ENCODE measurements around the gene RIN2.

Gene RIN2

GRCh38 chr20:19758133-19758500, at the start of gene RIN2:
TSS of gene RIN2 (plus strand) at chr20:19758258. CDS start at chr20:19889602, 131,344 bp downstream.
- DNase-seq = no peak

GRCh38 chr20:19709635-19710335, 48.3 kb upstream of the RIN2 start:
- no peak for DNase-seq

GRCh38 chr20:19710336-19711120, 47.5 kb upstream of the RIN2 start:
- DNase-seq = no peak

GRCh38 chr20:19711126-19711525, 46.9 kb upstream of the RIN2 start:
- DNase-seq = no peak

- no peak for DNase-seq
Observed at GRCh38 chr20:19712721-19713260, 45.3 kb upstream of the RIN2 start.

- no peak for DNase-seq
Observed at GRCh38 chr20:19713822-19714578, 44.1 kb upstream of the RIN2 start.

- no peak for DNase-seq
Observed at GRCh38 chr20:19714579-19714840, 43.5 kb upstream of the RIN2 start.

- no peak for DNase-seq
Observed at GRCh38 chr20:19715986-19716385, 42.1 kb upstream of the RIN2 start.

GRCh38 chr20:19718880-19719279, 39.2 kb upstream of the RIN2 start:
- DNase-seq = no peak

GRCh38 chr20:19720991-19721390, 37.1 kb upstream of the RIN2 start:
- no peak for DNase-seq

GRCh38 chr20:19723051-19723450, 35.0 kb upstream of the RIN2 start:
- no peak for DNase-seq

- no peak for DNase-seq
Observed at GRCh38 chr20:19723813-19724430, 34.1 kb upstream of the RIN2 start.

- DNase-seq = no peak
Observed at GRCh38 chr20:19725373-19725772, 32.7 kb upstream of the RIN2 start.

- no peak for DNase-seq
Observed at GRCh38 chr20:19725814-19726525, 32.1 kb upstream of the RIN2 start.

- DNase-seq = no peak
Observed at GRCh38 chr20:19727251-19727847, 30.7 kb upstream of the RIN2 start.

- no peak for DNase-seq
Observed at GRCh38 chr20:19729672-19730071, 28.4 kb upstream of the RIN2 start.

- DNase-seq = no peak
Observed at GRCh38 chr20:19730706-19731105, 27.4 kb upstream of the RIN2 start.

GRCh38 chr20:19734811-19735210, 23.2 kb upstream of the RIN2 start:
- DNase-seq = no peak

- DNase-seq = peak; percentile 4
Observed at GRCh38 chr20:19735446-19735845, 22.6 kb upstream of the RIN2 start.

GRCh38 chr20:19737025-19737424, 21.0 kb upstream of the RIN2 start:
- DNase-seq = no peak

- no peak for DNase-seq
Observed at GRCh38 chr20:19738951-19739350, 19.1 kb upstream of the RIN2 start.

- no peak for DNase-seq
Observed at GRCh38 chr20:19739351-19739750, 18.7 kb upstream of the RIN2 start.

All from stimulated activated CD4-positive, alpha-beta T cell treated with anti-CD3 and anti-CD28 coated beads, Interleukin-4, amount 100 ng/mL, for 24 hours (primary cell).